GM19240 (cell line): Measurements from ENCODE around the gene LPGAT1.
A peak's percentile ranks its signal among the peaks of the same experiment; 100 is the strongest.
"Not testable (repeated sequence)": the region's sequence is repeated elsewhere in the genome, so short reads cannot be mapped to it uniquely, and the experiment has no call there.

Experiments used
- DNase-seq: peaks from one replicate; pipeline ENCODE4 v3.0.0; 2011; ENCODE audit warnings: low spot score; ENCODE audit not compliant: insufficient read length

Gene LPGAT1, protein sequence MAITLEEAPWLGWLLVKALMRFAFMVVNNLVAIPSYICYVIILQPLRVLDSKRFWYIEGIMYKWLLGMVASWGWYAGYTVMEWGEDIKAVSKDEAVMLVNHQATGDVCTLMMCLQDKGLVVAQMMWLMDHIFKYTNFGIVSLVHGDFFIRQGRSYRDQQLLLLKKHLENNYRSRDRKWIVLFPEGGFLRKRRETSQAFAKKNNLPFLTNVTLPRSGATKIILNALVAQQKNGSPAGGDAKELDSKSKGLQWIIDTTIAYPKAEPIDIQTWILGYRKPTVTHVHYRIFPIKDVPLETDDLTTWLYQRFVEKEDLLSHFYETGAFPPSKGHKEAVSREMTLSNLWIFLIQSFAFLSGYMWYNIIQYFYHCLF

GRCh38 chr1:211830328-211831142 lies at the start of gene LPGAT1:
LPGAT1 (minus strand) TSS chr1:211830763; CDS start chr1:211829296, 1,467 bp downstream.
- DNase-seq: peak; percentile 51

- DNase-seq: no peak
Observed at GRCh38 chr1:211879475-211879874, 48.9 kb upstream of the LPGAT1 start.

GRCh38 chr1:211876851-211877590 lies 46.5 kb upstream of the LPGAT1 start:
- DNase-seq: no peak

- no peak for DNase-seq
Observed at GRCh38 chr1:211875541-211875940, 45.0 kb upstream of the LPGAT1 start.

GRCh38 chr1:211874521-211875347 lies 44.2 kb upstream of the LPGAT1 start:
- no peak for DNase-seq

- not testable (repeated sequence) for DNase-seq
Observed at GRCh38 chr1:211873731-211874130, 43.2 kb upstream of the LPGAT1 start.

DNA sequence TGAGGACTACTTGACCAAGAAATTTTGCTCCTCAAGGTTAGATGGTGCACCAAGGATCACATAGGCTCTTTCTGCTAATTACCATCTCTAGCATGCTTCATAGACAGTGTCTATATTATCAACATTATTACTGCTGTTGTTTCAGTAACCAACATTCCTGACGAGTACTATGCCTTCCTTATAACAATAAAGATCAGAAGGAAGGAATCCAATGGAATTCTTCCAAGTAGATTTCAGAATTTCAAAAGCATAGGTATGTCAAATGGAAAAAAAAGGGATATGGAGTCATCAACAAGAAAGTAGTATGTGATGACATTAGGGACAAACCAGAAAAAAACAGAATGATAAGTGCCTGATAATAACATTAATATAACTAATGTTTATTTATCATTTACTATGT lies 39.6 kb upstream of the LPGAT1 start:
- no peak for DNase-seq

- DNase-seq: no peak
Observed at GRCh38 chr1:211865180-211865579, 34.6 kb upstream of the LPGAT1 start.

DNA sequence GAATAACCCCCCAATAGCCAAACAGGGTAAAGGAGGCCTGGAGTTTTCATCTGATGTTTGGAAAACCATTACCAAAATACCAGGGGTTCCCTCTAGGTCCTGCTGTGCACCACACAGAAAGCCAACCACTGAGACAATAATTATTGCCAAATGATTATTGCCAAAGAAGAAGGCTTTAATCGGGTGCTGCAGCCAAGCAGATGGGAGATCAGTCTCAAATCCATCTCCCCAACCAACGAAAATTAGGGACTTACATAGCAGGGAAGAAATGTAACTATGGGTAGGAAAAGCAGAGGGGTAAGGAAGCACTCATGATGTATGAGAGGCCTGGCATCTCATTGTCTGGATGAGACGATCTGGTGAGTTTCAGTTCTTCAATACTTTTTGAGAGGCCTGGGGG lies 28.8 kb upstream of the LPGAT1 start:
- no peak for DNase-seq

- DNase-seq: no peak
Observed at GRCh38 chr1:211851174-211851573, 20.6 kb upstream of the LPGAT1 start.

DNA sequence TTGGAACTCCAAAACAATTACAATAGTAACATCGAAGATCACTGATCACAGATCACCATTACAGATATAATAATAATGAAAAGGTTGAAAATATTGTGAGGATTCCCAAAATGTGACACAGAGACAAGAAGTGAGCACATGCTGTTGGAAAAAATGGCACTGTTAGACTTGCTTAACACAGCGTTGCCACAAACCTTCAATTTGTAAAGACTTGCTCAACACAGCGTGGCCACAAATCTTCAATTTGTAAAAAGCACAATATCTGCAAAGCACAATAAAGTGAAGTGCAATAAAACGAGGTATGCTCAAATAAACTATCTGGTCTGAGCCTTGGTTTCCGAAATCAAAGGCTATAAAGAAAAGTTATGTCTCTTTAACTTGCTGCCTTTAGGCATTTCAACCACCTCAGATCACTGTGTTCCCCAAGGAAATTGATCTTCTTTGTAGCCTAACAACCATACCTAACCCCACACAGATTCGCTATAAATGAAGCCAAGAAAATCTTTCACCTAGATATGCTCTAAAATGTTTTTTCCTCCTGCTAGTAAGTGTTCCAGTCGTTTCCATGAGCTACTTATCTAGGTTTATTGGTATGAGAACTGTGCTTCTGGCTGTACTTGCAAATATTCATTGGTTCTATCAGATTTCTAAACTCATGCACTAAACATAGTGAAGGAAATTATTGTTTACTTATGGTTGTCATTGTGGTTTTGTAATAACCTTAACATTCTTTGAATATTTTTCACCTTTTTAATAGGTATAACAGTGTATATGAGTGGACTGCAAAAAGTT lies 13.1 kb upstream of the LPGAT1 start:
- DNase-seq: no peak

GRCh38 chr1:211843018-211843417 lies 12.5 kb upstream of the LPGAT1 start:
- no peak for DNase-seq

DNA sequence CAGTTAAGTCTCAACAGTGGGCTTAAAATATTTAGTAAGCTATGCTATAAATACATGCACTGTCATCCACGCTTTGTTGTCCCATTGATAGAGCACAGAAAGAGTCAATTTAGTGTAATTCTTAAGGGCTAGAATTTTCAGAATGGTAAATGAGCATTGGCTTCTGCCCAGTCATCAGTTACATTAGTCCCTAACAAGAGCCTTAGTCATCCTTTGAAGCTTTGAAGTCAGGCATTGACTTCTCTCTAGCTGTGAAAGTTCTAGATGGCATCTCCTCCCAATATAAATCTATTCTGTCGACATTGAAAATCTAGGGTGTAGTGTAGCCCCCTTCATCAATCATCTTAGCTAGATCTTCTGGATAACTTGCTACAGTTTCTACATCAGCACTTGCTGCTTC lies 12.0 kb upstream of the LPGAT1 start:
- DNase-seq: no peak

DNA sequence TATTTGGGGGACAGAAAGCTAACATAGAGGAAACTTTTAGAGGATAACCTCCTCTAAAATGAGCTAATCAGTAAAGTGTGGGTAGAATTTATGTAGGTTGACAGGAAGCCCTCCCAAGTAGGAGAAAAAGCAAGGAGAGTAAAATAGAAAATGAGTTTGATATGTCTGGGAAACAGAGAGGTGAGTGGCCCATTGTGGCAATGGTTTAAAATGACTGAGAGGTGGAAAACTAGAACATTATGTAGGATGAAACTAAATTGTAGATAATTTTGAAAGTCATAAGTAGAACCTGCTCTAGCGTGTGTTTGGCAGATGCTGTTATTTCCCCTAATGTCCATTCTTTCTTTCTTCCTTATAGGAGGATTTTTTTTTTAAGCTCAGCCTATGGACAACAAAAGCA lies 8.5 kb upstream of the LPGAT1 start:
- no peak for DNase-seq

DNA sequence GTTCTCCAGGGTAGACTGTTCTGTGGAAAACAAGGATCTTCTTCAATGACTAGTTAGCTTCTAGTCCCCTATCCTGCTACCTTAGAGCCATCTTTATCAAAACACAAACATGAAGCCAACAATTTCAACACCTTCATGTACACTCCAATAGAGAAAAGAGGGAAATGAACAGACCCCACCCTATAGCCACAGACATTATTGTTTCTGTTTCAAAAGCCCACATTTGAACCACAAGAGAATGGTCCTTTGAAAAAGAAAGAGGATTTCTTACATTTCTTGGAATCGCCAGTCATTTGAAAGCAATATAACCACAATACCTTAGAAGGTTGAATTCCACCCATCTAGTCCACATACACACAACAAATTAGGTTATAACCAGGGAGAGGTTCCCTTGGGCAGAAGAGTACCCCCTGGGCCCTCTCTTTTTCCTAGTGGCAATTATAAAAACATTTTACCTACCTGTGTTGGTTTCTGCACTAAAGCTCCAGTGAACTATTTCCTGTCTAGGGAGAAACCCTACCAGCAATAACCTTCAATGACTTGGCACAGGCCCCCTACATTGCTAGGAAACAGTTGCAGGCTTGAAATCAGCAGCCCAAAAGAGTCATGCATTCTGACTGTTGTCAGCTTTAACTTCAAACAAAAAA lies 2.7 kb upstream of the LPGAT1 start:
- no peak for DNase-seq

DNA sequence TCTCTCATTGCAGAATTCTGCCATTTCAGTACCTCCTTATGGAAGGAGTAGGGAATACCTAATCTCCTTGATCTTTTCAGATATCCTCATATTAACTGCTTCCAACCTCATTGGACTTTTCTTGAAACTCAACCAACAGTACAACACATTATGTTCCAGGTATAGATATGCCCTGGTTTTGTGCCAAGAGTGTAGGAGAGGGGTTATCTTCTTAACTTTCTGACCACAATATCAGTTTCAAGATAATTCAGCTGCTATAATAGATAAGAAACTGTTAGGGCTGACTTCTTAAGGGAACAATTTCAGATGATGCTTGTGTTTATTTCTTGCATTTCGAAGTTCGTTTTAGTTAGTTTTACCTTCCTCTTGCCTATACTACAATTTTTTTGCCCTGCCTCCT lies 2.1 kb upstream of the LPGAT1 start:
- DNase-seq: no peak

GRCh38 chr1:211831558-211832323 lies 1.2 kb upstream of the LPGAT1 start:
- no peak for DNase-seq

DNA sequence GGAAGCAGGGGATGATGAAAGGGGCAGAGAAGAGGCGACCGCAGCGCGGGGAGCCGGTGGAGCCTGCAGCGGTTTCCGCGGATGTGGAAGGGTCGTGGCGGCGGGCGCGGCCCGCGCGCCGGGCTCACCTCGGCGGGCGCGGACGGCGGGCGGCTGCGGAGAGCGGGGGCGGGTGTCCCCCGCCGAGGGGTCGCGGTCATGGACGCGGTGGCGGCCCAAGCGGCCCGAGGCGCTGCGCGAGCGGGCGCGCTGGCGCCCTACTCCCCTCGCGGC lies 572 bp downstream of the LPGAT1 start:
- no peak for DNase-seq

- DNase-seq: no peak
Observed at GRCh38 chr1:211829343-211830054, 1.1 kb downstream of the LPGAT1 start.
